ENCODE results near the gene GMDS.

GMDS gene

DNA sequence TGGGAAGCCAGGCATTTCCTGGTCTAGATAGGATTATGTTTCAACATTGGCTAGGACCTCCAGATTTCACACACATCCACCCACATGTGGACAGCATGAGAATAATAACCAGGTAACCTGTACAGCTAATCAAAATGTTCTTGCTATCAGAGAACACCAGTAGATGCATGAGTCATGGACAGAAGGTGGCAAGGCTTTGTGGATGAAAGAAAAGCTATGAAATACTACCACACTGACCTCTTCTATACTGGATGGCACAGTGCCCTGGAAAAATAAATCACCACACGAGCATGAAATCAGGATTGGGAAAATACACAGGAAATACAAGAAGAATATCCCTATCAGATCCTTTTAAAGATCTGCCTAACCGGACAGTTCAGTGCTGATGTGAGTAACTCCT lies 113.0 kb downstream of the GMDS start:
- Histone ChIP-seq H3K27ac (ENCODE audit: insufficient read depth, low read length, poor library complexity, severe bottlenecking) (no peak overlapping the region), H3K9me3 (ENCODE audit: control insufficient read depth, low read length) (no peaks in the 10 kb centered on the region), H3K4me3 (ENCODE audit: insufficient read depth, low read depth, low read length, poor library complexity, severe bottlenecking) (no peak overlapping the region), H3K4me1 (ENCODE audit: control insufficient read depth, insufficient read depth, low read length, poor library complexity, severe bottlenecking) (peaks cover 4% of the 10 kb centered on the region), H3K36me3 (ENCODE audit: control insufficient read depth, insufficient read depth, low read length) (no peaks in the 10 kb centered on the region), H3K27me3 (replicated peaks; ENCODE audit: control insufficient read depth, insufficient read depth, low read length, poor library complexity, severe bottlenecking) (no peaks in the 10 kb centered on the region)
- no peak for DNase-seq

DNA sequence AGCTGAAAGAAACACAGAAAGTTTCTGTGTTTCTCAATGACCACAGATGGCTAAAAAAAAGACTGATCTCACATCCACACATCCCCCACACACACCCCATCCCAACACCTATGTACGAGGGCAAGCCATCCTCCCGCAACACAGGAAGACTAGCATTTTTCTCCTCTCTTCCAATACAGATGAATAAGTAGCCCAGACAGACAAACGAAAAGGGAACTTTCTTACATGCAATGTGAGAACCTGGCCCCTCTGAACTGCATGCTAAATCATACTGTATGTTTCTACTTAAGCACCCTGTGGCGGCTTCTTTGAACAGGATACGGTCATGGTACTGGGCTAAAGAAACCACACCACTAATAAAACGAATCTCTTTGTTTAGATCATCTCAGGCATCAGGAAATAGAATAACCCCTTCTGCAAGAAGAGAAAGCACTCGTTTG lies 116.2 kb downstream of the GMDS start:
- Histone ChIP-seq H3K27ac (ENCODE audit: insufficient read depth, low read length, poor library complexity, severe bottlenecking) (no peak overlapping the region), H3K36me3 (ENCODE audit: control insufficient read depth, insufficient read depth, low read length) (no peaks in the 10 kb centered on the region), H3K4me3 (ENCODE audit: insufficient read depth, low read depth, low read length, poor library complexity, severe bottlenecking) (no peak overlapping the region), H3K9me3 (ENCODE audit: control insufficient read depth, low read length) (no peaks in the 10 kb centered on the region), H3K4me1 (ENCODE audit: control insufficient read depth, insufficient read depth, low read length, poor library complexity, severe bottlenecking) (peaks cover 5% of the 10 kb centered on the region), H3K27me3 (replicated peaks; ENCODE audit: control insufficient read depth, insufficient read depth, low read length, poor library complexity, severe bottlenecking) (no peaks in the 10 kb centered on the region)
- no peak for DNase-seq

DNA sequence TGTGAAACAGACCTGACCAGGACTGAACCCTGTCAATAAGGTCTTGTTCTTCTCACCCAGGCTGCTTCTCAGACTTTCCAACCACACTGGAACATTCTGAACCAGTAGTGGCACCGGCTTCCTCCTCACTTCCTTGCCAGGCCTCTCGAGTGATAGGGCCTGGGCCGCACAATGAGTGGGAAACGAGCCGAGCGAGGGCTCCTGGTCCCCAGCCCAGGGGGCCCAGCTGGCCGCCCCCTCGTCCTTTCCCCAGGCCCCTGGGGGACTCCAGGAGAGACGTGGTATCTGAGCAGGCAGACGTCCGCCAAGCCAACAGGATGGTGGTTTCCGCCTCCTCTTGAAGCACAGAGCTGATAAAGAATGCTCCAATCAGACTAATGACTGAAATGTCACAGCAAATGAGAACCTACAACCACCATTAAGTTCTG lies 117.9 kb downstream of the GMDS start:
- H3K36me3 ChIP-seq (ENCODE audit: control insufficient read depth, insufficient read depth, low read length) = no peaks in the 10 kb centered on the region
- no peak for DNase-seq
- H3K27me3 ChIP-seq (replicated peaks; ENCODE audit: control insufficient read depth, insufficient read depth, low read length, poor library complexity, severe bottlenecking) = no peaks in the 10 kb centered on the region
- H3K9me3 ChIP-seq (ENCODE audit: control insufficient read depth, low read length) = no peaks in the 10 kb centered on the region
- peaks cover 5% of the 10 kb centered on the region for H3K4me1 ChIP-seq (ENCODE audit: control insufficient read depth, insufficient read depth, low read length, poor library complexity, severe bottlenecking)
- no peak overlapping the region for H3K4me3 ChIP-seq (ENCODE audit: insufficient read depth, low read depth, low read length, poor library complexity, severe bottlenecking)
- no peak overlapping the region for H3K27ac ChIP-seq (ENCODE audit: insufficient read depth, low read length, poor library complexity, severe bottlenecking)

DNA sequence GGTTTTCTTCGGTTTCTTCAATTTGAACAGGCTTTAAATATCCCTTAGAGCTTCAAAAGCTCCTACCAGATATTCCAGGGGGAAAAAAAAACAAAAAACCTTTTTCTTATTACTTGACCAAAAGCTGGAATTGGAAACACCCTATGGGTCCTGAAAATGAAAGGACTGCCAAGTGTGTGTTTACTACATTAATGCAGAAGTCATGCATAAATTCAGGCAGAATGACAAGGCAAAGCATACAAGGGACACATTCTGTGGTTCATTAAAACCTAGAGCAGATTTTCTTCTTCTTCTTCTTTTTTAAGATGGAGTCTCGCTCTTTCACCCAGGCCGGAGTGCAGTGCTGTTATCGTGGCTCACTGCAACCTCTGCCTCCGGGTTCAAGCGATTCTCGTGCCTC lies 119.1 kb downstream of the GMDS start:
- H3K27ac ChIP-seq (ENCODE audit: insufficient read depth, low read length, poor library complexity, severe bottlenecking) = no peak overlapping the region
- H3K4me3 ChIP-seq (ENCODE audit: insufficient read depth, low read depth, low read length, poor library complexity, severe bottlenecking) = no peak overlapping the region
- no peaks in the 10 kb centered on the region for H3K27me3 ChIP-seq (replicated peaks; ENCODE audit: control insufficient read depth, insufficient read depth, low read length, poor library complexity, severe bottlenecking)
- no peak for DNase-seq
- no peaks in the 10 kb centered on the region for H3K36me3 ChIP-seq (ENCODE audit: control insufficient read depth, insufficient read depth, low read length)
- H3K4me1 ChIP-seq (ENCODE audit: control insufficient read depth, insufficient read depth, low read length, poor library complexity, severe bottlenecking) = peaks cover 5% of the 10 kb centered on the region
- no peaks in the 10 kb centered on the region for H3K9me3 ChIP-seq (ENCODE audit: control insufficient read depth, low read length)

DNA sequence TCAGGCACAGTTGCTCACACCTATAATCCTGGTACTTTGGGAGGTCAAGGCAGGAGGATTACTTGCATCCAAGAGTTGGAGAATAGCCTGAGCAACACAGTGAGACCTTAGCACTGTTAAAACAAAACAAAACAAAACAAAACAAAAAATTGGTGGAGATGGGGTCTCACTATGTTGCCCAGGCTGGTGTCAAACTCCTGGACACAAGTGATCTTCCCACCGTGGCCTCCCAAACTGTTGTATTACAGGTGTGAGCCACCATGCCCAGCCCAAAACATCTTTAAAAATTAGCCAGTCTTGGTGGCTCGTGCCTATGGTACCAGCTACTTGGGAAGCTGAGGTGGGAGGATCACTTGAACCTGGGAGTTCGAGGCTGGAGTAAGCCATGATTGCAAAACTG lies 120.2 kb downstream of the GMDS start:
- H3K36me3 ChIP-seq (ENCODE audit: control insufficient read depth, insufficient read depth, low read length) = no peaks in the 10 kb centered on the region
- H3K4me3 ChIP-seq (ENCODE audit: insufficient read depth, low read depth, low read length, poor library complexity, severe bottlenecking) = no peak overlapping the region
- no peaks in the 10 kb centered on the region for H3K27me3 ChIP-seq (replicated peaks; ENCODE audit: control insufficient read depth, insufficient read depth, low read length, poor library complexity, severe bottlenecking)
- no peak overlapping the region for H3K27ac ChIP-seq (ENCODE audit: insufficient read depth, low read length, poor library complexity, severe bottlenecking)
- no peak for DNase-seq
- H3K4me1 ChIP-seq (ENCODE audit: control insufficient read depth, insufficient read depth, low read length, poor library complexity, severe bottlenecking) = peaks cover 5% of the 10 kb centered on the region
- H3K9me3 ChIP-seq (ENCODE audit: control insufficient read depth, low read length) = no peaks in the 10 kb centered on the region

DNA sequence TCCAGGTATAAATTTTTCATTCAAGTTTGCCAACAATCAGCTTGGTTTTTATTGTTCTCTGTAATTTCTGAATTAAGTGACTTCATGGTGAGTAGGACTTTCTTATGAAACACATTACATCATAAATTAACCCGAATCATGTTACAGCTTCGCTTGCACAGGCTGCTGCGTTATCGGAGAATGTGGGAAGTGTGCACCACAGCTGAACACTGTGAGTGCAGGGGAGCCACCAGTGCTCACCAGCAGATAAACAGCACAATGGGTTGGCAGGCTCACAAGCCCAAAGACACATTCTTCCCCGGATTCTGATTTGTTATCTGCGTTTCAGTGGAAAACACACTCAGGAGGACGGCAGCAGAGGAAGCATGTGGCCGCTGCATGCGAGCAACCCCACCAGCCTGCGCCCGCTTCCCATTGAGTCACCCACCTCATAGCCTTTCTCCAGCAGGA lies 121.1 kb downstream of the GMDS start:
- Histone ChIP-seq H3K36me3 (ENCODE audit: control insufficient read depth, insufficient read depth, low read length) (no peaks in the 10 kb centered on the region), H3K27ac (ENCODE audit: insufficient read depth, low read length, poor library complexity, severe bottlenecking) (no peak overlapping the region), H3K9me3 (ENCODE audit: control insufficient read depth, low read length) (no peaks in the 10 kb centered on the region), H3K4me3 (ENCODE audit: insufficient read depth, low read depth, low read length, poor library complexity, severe bottlenecking) (no peak overlapping the region), H3K27me3 (replicated peaks; ENCODE audit: control insufficient read depth, insufficient read depth, low read length, poor library complexity, severe bottlenecking) (no peaks in the 10 kb centered on the region), H3K4me1 (ENCODE audit: control insufficient read depth, insufficient read depth, low read length, poor library complexity, severe bottlenecking) (peaks cover 5% of the 10 kb centered on the region)
- DNase-seq = no peak

DNA sequence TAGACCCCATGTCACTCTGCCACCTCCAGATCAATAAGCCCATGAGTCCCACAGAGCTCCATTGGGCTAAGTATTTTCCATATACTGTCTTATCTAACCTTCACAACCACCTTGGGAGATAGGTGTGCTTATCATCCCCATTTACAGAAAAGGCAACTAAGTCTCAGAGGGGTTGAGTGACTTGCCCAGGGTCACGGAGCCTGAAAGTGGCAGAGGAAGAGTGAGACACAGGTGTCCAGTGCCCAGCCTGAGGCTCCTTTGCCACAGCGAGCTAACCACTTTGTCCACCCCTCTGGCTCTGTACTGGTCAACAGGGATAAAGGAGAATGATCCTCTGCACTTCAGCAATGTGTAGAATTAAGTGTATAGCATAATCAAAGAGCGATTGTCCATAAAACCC lies 124.5 kb downstream of the GMDS start:
- Histone ChIP-seq H3K36me3 (ENCODE audit: control insufficient read depth, insufficient read depth, low read length) (no peaks in the 10 kb centered on the region), H3K4me1 (ENCODE audit: control insufficient read depth, insufficient read depth, low read length, poor library complexity, severe bottlenecking) (no peaks in the 10 kb centered on the region), H3K9me3 (ENCODE audit: control insufficient read depth, low read length) (no peaks in the 10 kb centered on the region), H3K4me3 (ENCODE audit: insufficient read depth, low read depth, low read length, poor library complexity, severe bottlenecking) (no peak overlapping the region), H3K27me3 (replicated peaks; ENCODE audit: control insufficient read depth, insufficient read depth, low read length, poor library complexity, severe bottlenecking) (no peaks in the 10 kb centered on the region), H3K27ac (ENCODE audit: insufficient read depth, low read length, poor library complexity, severe bottlenecking) (no peak overlapping the region)
- no peak for DNase-seq

DNA sequence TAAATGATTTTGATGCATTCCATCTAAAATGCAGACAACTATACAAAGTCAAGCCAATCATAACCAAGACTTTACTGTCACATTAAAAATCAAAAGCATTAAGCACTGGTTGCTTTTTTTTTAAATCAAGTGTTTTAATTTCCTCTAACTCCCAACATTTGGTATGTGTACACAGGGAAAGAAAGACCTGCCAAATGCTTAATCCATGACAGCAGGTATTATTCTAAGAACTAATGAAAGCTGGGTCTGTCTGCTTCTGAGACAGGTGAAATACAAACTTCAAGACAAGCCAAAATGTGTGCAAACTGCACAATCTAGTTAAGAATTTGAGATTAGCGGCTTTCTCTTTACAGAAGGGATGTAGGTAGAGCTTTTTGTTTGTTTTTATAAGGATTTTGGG lies 126.1 kb downstream of the GMDS start:
- Histone ChIP-seq H3K4me1 (ENCODE audit: control insufficient read depth, insufficient read depth, low read length, poor library complexity, severe bottlenecking) (no peaks in the 10 kb centered on the region), H3K36me3 (ENCODE audit: control insufficient read depth, insufficient read depth, low read length) (no peaks in the 10 kb centered on the region), H3K27ac (ENCODE audit: insufficient read depth, low read length, poor library complexity, severe bottlenecking) (no peak overlapping the region), H3K4me3 (ENCODE audit: insufficient read depth, low read depth, low read length, poor library complexity, severe bottlenecking) (no peak overlapping the region), H3K9me3 (ENCODE audit: control insufficient read depth, low read length) (no peaks in the 10 kb centered on the region), H3K27me3 (replicated peaks; ENCODE audit: control insufficient read depth, insufficient read depth, low read length, poor library complexity, severe bottlenecking) (no peaks in the 10 kb centered on the region)
- no peak for DNase-seq

DNA sequence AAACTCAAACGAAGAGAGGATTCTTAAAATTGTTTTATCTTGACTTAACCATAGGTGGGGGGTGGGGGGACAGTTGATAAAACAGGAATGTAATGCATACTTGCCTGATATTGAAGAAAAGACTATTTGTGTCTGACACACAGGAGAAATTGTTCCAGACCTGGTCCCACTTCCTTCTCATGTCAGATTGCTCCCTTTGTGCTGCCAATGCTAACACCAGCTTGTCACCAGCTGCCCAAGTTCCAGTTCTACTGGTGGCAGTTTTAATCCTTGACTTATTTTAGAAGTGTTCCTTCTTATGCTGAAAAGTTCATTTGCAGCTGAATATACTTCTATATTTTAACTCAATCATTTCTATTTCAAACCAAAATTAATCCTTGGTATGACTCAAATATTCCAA lies 127.3 kb downstream of the GMDS start:
- Histone ChIP-seq H3K36me3 (ENCODE audit: control insufficient read depth, insufficient read depth, low read length) (no peaks in the 10 kb centered on the region), H3K4me1 (ENCODE audit: control insufficient read depth, insufficient read depth, low read length, poor library complexity, severe bottlenecking) (no peaks in the 10 kb centered on the region), H3K27ac (ENCODE audit: insufficient read depth, low read length, poor library complexity, severe bottlenecking) (no peak overlapping the region), H3K27me3 (replicated peaks; ENCODE audit: control insufficient read depth, insufficient read depth, low read length, poor library complexity, severe bottlenecking) (no peaks in the 10 kb centered on the region), H3K9me3 (ENCODE audit: control insufficient read depth, low read length) (no peaks in the 10 kb centered on the region), H3K4me3 (ENCODE audit: insufficient read depth, low read depth, low read length, poor library complexity, severe bottlenecking) (no peak overlapping the region)
- no peak for DNase-seq

DNA sequence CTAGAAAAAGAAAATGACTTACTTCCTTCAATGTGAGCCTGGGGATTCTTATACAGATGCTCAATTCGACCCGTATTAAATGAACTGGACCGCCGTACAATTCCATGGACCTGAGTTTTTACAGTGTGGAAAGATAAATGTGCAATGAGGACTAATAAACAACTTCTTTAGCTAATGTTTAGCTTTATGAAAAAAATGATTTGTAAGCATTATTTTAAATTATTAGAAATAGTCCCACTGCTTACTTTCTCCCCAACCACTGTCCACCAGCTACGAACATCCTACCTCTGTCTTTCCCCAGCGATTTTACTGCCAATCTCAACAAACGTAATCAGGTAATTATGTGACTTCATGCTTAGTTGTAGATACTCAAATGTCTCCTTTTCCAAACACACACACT lies 128.0 kb downstream of the GMDS start:
- H3K4me1 ChIP-seq (ENCODE audit: control insufficient read depth, insufficient read depth, low read length, poor library complexity, severe bottlenecking) = no peaks in the 10 kb centered on the region
- H3K9me3 ChIP-seq (ENCODE audit: control insufficient read depth, low read length) = no peaks in the 10 kb centered on the region
- DNase-seq = no peak

DNA sequence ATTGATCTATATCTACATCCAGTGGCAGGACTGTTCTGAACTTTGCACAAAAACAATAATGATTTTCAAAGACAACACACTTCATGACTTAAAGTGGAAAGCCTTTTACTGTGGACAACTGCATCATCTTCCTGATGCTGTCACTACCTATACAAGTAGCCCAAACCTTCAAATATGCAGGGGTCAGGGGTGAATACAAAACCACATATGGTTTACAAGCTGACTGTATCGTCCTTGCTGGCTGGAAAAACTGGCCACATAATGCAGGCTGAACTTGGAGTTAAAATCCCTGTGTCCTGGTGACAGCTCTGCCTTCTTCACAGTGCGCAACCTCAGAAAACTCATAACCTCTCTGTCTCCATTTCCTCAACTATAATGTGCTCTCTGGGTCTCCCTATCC lies 128.9 kb downstream of the GMDS start:
- no peak overlapping the region for H3K27ac ChIP-seq (ENCODE audit: insufficient read depth, low read length, poor library complexity, severe bottlenecking)
- H3K27me3 ChIP-seq (replicated peaks; ENCODE audit: control insufficient read depth, insufficient read depth, low read length, poor library complexity, severe bottlenecking) = no peaks in the 10 kb centered on the region
- no peaks in the 10 kb centered on the region for H3K4me1 ChIP-seq (ENCODE audit: control insufficient read depth, insufficient read depth, low read length, poor library complexity, severe bottlenecking)
- H3K9me3 ChIP-seq (ENCODE audit: control insufficient read depth, low read length) = no peaks in the 10 kb centered on the region
- no peak for DNase-seq
- H3K4me3 ChIP-seq (ENCODE audit: insufficient read depth, low read depth, low read length, poor library complexity, severe bottlenecking) = no peak overlapping the region
- H3K36me3 ChIP-seq (ENCODE audit: control insufficient read depth, insufficient read depth, low read length) = no peaks in the 10 kb centered on the region

More for the DNA sequence above, 128.0 kb downstream of the GMDS start:
- H3K27ac ChIP-seq (ENCODE audit: insufficient read depth, low read length, poor library complexity, severe bottlenecking) = no peak overlapping the region
- no peaks in the 10 kb centered on the region for H3K27me3 ChIP-seq (replicated peaks; ENCODE audit: control insufficient read depth, insufficient read depth, low read length, poor library complexity, severe bottlenecking)
- no peaks in the 10 kb centered on the region for H3K36me3 ChIP-seq (ENCODE audit: control insufficient read depth, insufficient read depth, low read length)
- no peak overlapping the region for H3K4me3 ChIP-seq (ENCODE audit: insufficient read depth, low read depth, low read length, poor library complexity, severe bottlenecking)
